A549 treated with dexamethasone at 1 μM for 4 hours (cell line): ENCODE data around the gene MED4. TPM values are rescaled to one million over a fixed set of nuclear protein-coding genes. Genes with fewer than 3 reads are reported as not detected.

Source experiments
- total RNA-seq: library from RNA; stranded (reverse); fragments of 200-300 nt; extraction: Qiagen RNA extraction; gene quantifications from 5 replicates; pipeline ENCODE4 v1.2.3, GENCODE V29; 2022

Gene MED4
- 32.9 to 43.9 TPM (median 34.9 TPM) in 5 replicates for total RNA-seq

GRCh38 chr13:48094781-48095502 lies at the start of gene MED4:
TSS of gene MED4 (minus strand) at chr13:48095104. CDS start at chr13:48095078, 26 bp downstream.

GRCh38 chr13:48037346-48038173 lies 57.3 kb downstream of the MED4 start, which contains the start of gene NUDT15:
TSS of gene NUDT15 (plus strand) at chr13:48037726. CDS start at chr13:48037747, 21 bp downstream.

Other genes with a start within 250 kb of the MED4 start
- 26.2 to 30.9 TPM (median 28.2 TPM) in 5 replicates for gene SUCLA2, start 93.8 kb downstream of the MED4 start, total RNA-seq
- gene NUDT15, start 57.4 kb downstream of the MED4 start, total RNA-seq, result 25.2 to 29.3 TPM (median 27.2 TPM) in 5 replicates
- gene ITM2B, start 138.1 kb upstream of the MED4 start, total RNA-seq, result 130 to 198 TPM (median 171 TPM) in 5 replicates
- gene RB1, start 208.6 kb upstream of the MED4 start, total RNA-seq, result 12.9 to 17.3 TPM (median 14.7 TPM) in 5 replicates